Measurements from ENCODE around the gene RARRES2. TPM values are rescaled to one million over a fixed set of nuclear protein-coding genes. Genes with fewer than 3 reads are reported as not detected.

Gene RARRES2
- total RNA-seq (2014; rRNA removed; shearing (Covaris generic)): not detected in 2 replicates

DNA sequence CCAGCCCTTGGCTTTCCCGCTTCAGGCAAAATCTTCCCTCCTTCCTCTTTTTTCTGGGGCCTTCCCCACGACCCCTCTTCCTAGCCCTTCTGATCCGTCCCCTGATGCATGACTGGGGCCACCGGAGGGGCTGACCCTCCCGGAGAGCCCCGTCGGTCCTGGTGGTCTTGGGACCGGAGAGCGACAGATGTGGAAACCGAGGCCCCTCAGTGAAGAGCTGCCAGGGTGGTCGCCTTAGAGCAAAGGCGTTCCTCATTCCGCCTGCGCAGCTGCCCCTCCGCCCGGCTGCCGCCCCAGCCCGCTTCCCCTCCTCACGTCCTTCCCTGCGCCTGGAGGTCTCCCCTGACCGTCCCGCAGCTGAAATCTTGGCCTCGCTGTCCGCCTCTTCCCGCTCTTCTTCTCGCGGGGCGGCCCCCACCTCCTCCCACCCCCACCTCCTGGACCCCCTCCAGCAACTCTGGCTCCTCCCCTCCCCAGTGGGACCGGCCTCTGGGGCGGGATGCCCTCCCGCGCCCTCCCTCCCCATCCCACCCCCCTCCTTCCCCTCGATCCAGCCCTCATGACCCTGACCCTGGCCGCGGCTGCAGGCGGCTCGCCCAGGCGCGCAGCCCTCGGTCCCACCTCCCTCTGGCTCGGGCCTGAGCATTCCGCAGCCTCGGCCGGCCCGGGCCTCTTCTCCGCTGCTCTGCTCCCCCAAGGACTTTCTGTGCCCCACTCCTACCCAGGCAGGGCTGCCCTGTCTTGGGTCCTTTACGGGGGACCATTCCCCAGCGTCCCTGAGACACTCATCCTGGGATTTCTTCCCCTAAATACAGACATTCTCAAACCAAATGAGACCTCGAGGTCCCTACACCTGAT, at the start of gene RARRES2:
RARRES2 (minus strand) TSS at position 367 of the 858 bp plus-strand sequence. CDS start 1,020 bp downstream, outside the sequence.

DNA sequence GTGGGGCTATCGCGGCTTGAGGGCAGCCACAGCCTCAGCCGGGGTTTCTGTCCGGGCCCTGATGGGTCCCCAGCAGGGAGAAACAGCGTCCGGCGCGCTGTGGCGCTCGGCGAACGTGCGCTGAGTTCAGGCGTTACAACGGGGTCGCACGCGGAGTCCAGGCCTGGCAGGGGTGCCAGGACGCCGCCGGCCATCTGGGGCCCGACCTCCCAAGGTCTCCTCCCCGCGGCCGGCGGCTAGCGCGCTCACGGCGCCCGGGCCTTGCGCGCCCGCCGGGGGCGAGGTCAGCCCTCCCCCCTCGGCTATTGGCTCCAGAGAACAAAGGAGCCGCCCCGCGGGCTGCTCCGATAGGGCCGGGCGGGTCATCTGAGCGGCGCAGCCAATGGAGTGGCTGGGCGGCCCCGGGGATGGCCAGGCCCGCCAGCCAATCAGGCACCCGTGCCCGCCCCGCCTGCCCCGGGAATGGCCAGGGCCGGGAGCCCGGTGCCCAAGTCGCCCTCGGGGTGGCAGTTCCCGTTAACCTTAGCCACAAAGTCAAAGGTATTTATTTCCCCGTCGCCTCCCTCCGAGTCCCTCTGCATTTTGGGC, 37.5 kb upstream of the RARRES2 start, which contains the start of gene ZNF775:
ZNF775 (plus strand) TSS at position 478 of the 588 bp plus-strand sequence. CDS start 9,141 bp downstream, outside the sequence.

DNA sequence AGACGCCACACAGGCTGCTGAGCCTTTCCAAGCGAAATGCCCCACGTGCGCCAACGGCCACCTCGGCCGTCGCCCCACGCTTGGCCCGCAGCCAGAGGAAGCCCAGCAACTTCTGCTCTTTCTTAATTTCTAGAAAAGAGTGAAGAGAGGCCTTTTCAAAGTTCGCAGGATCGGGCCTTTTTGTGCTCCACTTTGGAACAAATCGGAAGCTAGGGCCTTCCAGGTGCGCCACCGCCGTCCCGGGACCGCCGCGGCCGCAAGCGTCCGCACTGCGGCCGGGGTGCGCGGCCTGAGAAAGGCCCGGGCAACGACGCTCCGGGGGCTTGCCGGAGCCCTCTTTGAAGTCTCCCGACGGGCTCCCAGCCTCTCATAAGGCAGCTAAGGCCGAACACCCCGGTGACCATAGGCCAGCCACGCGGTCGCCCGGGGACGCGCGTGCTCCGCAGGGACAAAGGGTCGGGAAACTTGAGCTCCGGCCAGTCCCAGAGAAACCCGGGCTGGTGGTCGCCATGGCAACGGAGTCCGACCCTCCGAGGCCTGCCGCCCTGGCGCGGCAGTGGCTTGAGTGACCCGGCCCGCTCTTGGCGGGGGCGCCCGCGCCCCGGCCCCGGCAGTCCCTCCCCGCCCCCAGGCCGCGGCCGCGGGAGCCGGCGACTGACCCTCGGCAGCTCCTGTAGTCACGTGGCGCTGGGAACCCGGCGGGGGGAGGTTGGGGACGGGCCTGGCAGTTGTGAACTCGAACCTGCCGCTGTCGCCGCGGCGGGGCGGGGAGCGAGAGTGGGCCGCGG, 26.9 kb upstream of the RARRES2 start, which contains the start of gene REPIN1:
REPIN1 (plus strand) TSS at position 727 of the 788 bp plus-strand sequence. CDS start 890 bp downstream, outside the sequence.

DNA sequence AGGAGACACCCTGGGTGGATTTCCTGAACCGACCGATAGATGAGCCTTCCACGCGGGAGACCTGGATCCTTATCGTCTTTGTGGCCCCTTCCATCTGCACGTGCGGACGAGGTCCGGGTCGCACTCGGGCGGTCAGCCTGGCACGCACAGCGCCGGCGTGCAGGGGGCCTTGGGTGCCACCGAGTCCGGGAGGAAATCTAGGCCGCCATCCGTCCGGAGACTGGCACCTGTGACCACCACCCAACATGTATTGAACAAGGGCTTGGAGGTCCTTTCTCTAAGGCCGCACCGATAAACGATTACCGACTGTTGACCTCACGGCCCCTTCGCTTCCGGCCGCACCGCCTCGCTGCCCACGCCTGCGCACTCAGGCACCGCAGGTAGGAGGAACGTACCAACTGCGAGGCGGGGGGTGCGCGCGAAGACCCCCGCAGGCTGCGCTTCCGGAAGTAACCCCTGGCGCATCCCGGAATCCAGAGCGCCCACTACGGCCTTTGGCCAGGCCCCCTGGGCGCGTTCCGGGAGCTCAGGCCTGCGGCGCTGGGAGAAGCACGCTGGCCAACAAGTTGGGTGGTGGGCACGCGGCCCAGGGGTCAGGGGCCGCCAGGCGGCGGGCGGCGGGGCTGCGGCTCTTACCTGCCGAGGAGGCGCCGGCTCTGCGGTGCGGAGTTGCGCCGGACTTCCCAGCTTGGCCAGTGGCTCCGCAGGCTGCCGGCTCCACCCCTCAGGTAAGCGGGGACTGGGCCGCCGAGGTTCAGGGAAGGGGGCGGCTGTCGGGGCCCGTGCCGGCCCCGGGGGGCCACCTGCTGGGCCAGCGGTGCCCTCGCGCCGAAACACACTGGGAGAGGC, 18.4 kb downstream of the RARRES2 start, which contains the start of the genes ACTR3C and LRRC61:
ACTR3C (minus strand) TSS at position 713 of the 849 bp plus-strand sequence. CDS start 28,249 bp downstream, outside the sequence.
LRRC61 (plus strand) TSS at position 523 of the 849 bp plus-strand sequence. CDS start 13,507 bp downstream, outside the sequence.

Other genes with a start within 250 kb of the RARRES2 start
- gene LRRC61, start 18.3 kb downstream of the RARRES2 start, total RNA-seq (2014; rRNA removed; shearing (Covaris generic)): not detected in 2 replicates
- not detected in 2 replicates for gene ACTR3C, start 18.1 kb downstream of the RARRES2 start, total RNA-seq (2014; rRNA removed; shearing (Covaris generic))
- gene REPIN1, start 27.2 kb upstream of the RARRES2 start, total RNA-seq (2014; rRNA removed; shearing (Covaris generic)): 86.5 and 91.9 TPM in 2 replicates
- 3.1 and 3.8 TPM in 2 replicates for gene ZNF775, start 37.7 kb upstream of the RARRES2 start, total RNA-seq (2014; rRNA removed; shearing (Covaris generic))
- not detected in 2 replicates for gene GIMAP8, start 109.0 kb upstream of the RARRES2 start, total RNA-seq (2014; rRNA removed; shearing (Covaris generic))
- not detected in 2 replicates for gene GIMAP7, start 173.2 kb upstream of the RARRES2 start, total RNA-seq (2014; rRNA removed; shearing (Covaris generic))
- 0.15 TPM in 1 of 2 replicates, not detected in the other for gene GIMAP4, start 225.8 kb upstream of the RARRES2 start, total RNA-seq (2014; rRNA removed; shearing (Covaris generic))